HepG2 (cell line): ENCODE data around the gene ATP5F1A. TPM values are rescaled to one million over a fixed set of nuclear protein-coding genes. Genes with fewer than 3 reads are reported as not detected.

Source experiments
- ATAC-seq: fragments of 200-7000 bp; cut with Tn5 transposase; 3 replicates; pipeline ENCODE4 v1.9.1; 2020; ENCODE audit warnings: mild to moderate bottlenecking, moderate library complexity
- BruUV-seq: library from RNA; stranded (reverse); fragments of 400-500 nt; replicated peaks from 2 replicates; lab custom pipeline; 2021; lab: Mats Ljungman, UMichigan
- CTCF ChIA-PET: fragments of 300-600 bp; formaldehyde crosslinking; extraction: SDS; loops from one replicate; lab custom pipeline; 2021; ENCODE audit warnings: low total read pairs, inconsistent platforms, low intra/inter-chr PET ratio; lab: Yijun Ruan, JAX
- POLR2A ChIA-PET: fragments of 350-600 bp; sonication (Branson Sonifier 250); formaldehyde crosslinking; loops from one replicate; lab custom pipeline; 2020; ENCODE audit warnings: antibody characterized with exemption, inconsistent platforms; lab: Yijun Ruan, JAX
- DNase-seq: peaks from one replicate; pipeline ENCODE4 v3.0.0-alpha.2; 2015; ENCODE audit warnings: low spot score
- FAIRE-seq: peaks from 3 replicates; lab custom pipeline; 2011; peaks lifted over from hg19 to GRCh38; lab: Jason Lieb, UNC
- H2AFZ ChIP-seq: one replicate; pipeline ENCODE4 v1.6.1; 2011; ENCODE audit warnings: low read length, inconsistent platforms
- H3K27ac ChIP-seq: fragments of 300-600 bp; 3 replicates; pipeline ENCODE4 v1.8.0; 2011; ENCODE audit warnings: mixed run types, mild to moderate bottlenecking, mixed read lengths, low read length, inconsistent platforms; ENCODE audit not compliant: insufficient read depth; ENCODE audit errors: extremely low read length
- H3K27me3 ChIP-seq, 2 experiments: fragments of 200-600 bp in 1 of 2; 2 replicates in 1 of 2; 3 replicates in 1 of 2; pipeline versions ENCODE4 v1.6.0 to v1.8.0; 2011; ENCODE audit warnings: low read length in 2 of 2, mild to moderate bottlenecking in 2 of 2, moderate library complexity in 2 of 2, inconsistent platforms in 1 of 2; ENCODE audit not compliant: insufficient read depth in 2 of 2, control insufficient read depth in 1 of 2
- H3K36me3 ChIP-seq, 2 experiments: fragments of 200-600 bp in 1 of 2; replicated peaks in 1 of 2; 2 replicates in 1 of 2; 3 replicates in 1 of 2; pipeline versions ENCODE4 v1.5.1 to v1.8.0; 2011; ENCODE audit warnings: low read length in 2 of 2, inconsistent platforms in 1 of 2; ENCODE audit not compliant: insufficient read depth in 2 of 2, control insufficient read depth in 1 of 2
- H3K4me1 ChIP-seq: 2 replicates; pipeline ENCODE4 v1.5.1; 2012; ENCODE audit warnings: low read length, inconsistent platforms; ENCODE audit not compliant: insufficient read depth
- H3K4me2 ChIP-seq: 2 replicates; pipeline ENCODE4 v1.6.0; 2011; ENCODE audit warnings: low read depth, low read length, inconsistent platforms
- H3K4me3 ChIP-seq, 3 experiments: fragments of 200-600 bp in 1 of 3; sonication (generic), shearing (Covaris generic) in 1 of 3; replicated peaks in 1 of 3; 2 replicates each; pipeline ENCODE4 v1.5.1; 2011 to 2016; ENCODE audit warnings: low read length in 3 of 3, inconsistent platforms in 2 of 3, low read depth in 2 of 3, mild to moderate bottlenecking in 2 of 3, control low read depth in 1 of 3, mixed read lengths in 1 of 3; ENCODE audit not compliant: insufficient read depth in 1 of 3
- H3K79me2 ChIP-seq: one replicate; pipeline ENCODE4 v1.6.1; 2011; ENCODE audit warnings: low read length, inconsistent platforms; ENCODE audit not compliant: insufficient read depth
- H3K9ac ChIP-seq: 2 replicates; pipeline ENCODE4 v1.6.0; 2011; ENCODE audit warnings: mild to moderate bottlenecking, low read depth, low read length, inconsistent platforms; ENCODE audit not compliant: insufficient read depth
- H3K9me3 ChIP-seq: 2 replicates; pipeline ENCODE4 v1.5.1; 2012; ENCODE audit warnings: mild to moderate bottlenecking, low read length
- H4K20me1 ChIP-seq: 2 replicates; pipeline ENCODE4 v1.6.0; 2011; ENCODE audit warnings: inconsistent platforms, mild to moderate bottlenecking, low read length, moderate library complexity; ENCODE audit not compliant: insufficient read depth
- ATF4 ChIP-seq, 2 experiments: fragments of 450-650 bp in 1 of 2; sonication (generic) in 1 of 2; formaldehyde crosslinking; IDR thresholded peaks; 2 replicates each; pipeline versions ENCODE4 v1.5.0 to v1.8.0; 2020 to 2022; ENCODE audit warnings: mild to moderate bottlenecking in 1 of 2, missing genetic modification reagents in 1 of 2
- CENPX ChIP-seq: sonication (generic); formaldehyde crosslinking; IDR thresholded peaks from 2 replicates; pipeline ENCODE4 v1.9.0; 2021; ENCODE audit warnings: mild to moderate bottlenecking, missing genetic modification reagents, moderate library complexity
- CERS6 ChIP-seq: sonication (generic); formaldehyde crosslinking; IDR thresholded peaks from 2 replicates; pipeline ENCODE4 v1.5.0; 2020; ENCODE audit warnings: missing genetic modification reagents
- CHCHD3 ChIP-seq: sonication (generic); formaldehyde crosslinking; IDR thresholded peaks from 2 replicates; pipeline ENCODE4 v1.8.0; 2022; ENCODE audit warnings: mild to moderate bottlenecking, missing genetic modification reagents, moderate library complexity
- FOXP1 ChIP-seq, 2 experiments: fragments of 450-650 bp in 1 of 2; IDR thresholded peaks; 2 replicates each; pipeline ENCODE4 v1.6.1; 2017 to 2018; ENCODE audit warnings: antibody characterized with exemption in 1 of 2
- JDP2 ChIP-seq: sonication (generic); formaldehyde crosslinking; IDR thresholded peaks from 2 replicates; pipeline ENCODE4 v1.8.1; 2022; ENCODE audit warnings: missing genetic modification reagents, borderline replicate concordance
- MXD4 ChIP-seq: IDR thresholded peaks from 2 replicates; pipeline ENCODE4 v1.6.1; 2016; ENCODE audit warnings: mild to moderate bottlenecking, missing biosample characterization, missing genetic modification reagents
- PRPF4 ChIP-seq: fragments of 200-400 bp; formaldehyde crosslinking; IDR thresholded peaks from 2 replicates; pipeline ENCODE4 v1.6.1; 2016; ENCODE audit warnings: low read length, low read depth; ENCODE audit not compliant: poor library complexity, severe bottlenecking
- RAD51 ChIP-seq: fragments of 450-650 bp; IDR thresholded peaks from 2 replicates; pipeline ENCODE4 v1.6.1; 2016; ENCODE audit warnings: borderline replicate concordance
- SNAPC2 ChIP-seq: sonication (generic); formaldehyde crosslinking; IDR thresholded peaks from 2 replicates; pipeline ENCODE4 v1.8.1; 2022; ENCODE audit warnings: mild to moderate bottlenecking, missing genetic modification reagents
- TBP ChIP-seq: sonication (generic); formaldehyde crosslinking; IDR thresholded peaks from 2 replicates; pipeline ENCODE4 v1.5.0; 2020; ENCODE audit warnings: missing genetic modification reagents
- ZNF224 ChIP-seq: sonication (generic); formaldehyde crosslinking; IDR thresholded peaks from 2 replicates; pipeline ENCODE4 v1.5.0; 2020; ENCODE audit warnings: mild to moderate bottlenecking, missing genetic modification reagents
- ZNF253 ChIP-seq: sonication (generic); formaldehyde crosslinking; IDR thresholded peaks from 2 replicates; pipeline ENCODE4 v1.8.0; 2022; ENCODE audit warnings: mild to moderate bottlenecking, missing genetic modification reagents, borderline replicate concordance
- ZNF263 ChIP-seq: sonication (generic); formaldehyde crosslinking; IDR thresholded peaks from 2 replicates; pipeline ENCODE4 v1.4.0; 2020; ENCODE audit warnings: missing genetic modification reagents
- ZNF446 ChIP-seq: sonication (generic); formaldehyde crosslinking; IDR thresholded peaks from 2 replicates; pipeline ENCODE4 v1.5.0; 2020; ENCODE audit warnings: mild to moderate bottlenecking, missing genetic modification reagents
- ZNF552 ChIP-seq: sonication (generic); formaldehyde crosslinking; IDR thresholded peaks from 2 replicates; pipeline ENCODE4 v1.9.0; 2022; ENCODE audit warnings: missing genetic modification reagents, mild to moderate bottlenecking, borderline replicate concordance
- ZSCAN9 ChIP-seq: IDR thresholded peaks from 2 replicates; pipeline ENCODE4 v1.6.1; 2016; ENCODE audit warnings: borderline replicate concordance
- WGBS: methylation state at CpG from one replicate; pipeline ENCODE4 v1.1.6; 2017; ENCODE audit warnings: low lambda C conversion rate; 5-methylcytosine and 5-hydroxymethylcytosine counted together
- in situ Hi-C: cut with HindIII; loops from 2 replicates; pipeline ENCODE4 v1.10.0; 2017; ENCODE audit warnings: low pct_unique_long_range_greater_than_20kb; ENCODE audit not compliant: extremely low pct_ligation_motif_present
- intact Hi-C: fragments of 100-400 bp; cut with micrococcal nuclease; formaldehyde crosslinking; loops from one replicate; pipeline ENCODE4 v1.10.0; 2022; ENCODE audit not compliant: unreplicated experiment
- polyA plus RNA-seq, 8 experiments: library from polyadenylated mRNA; depleted of rRNA in 3 of 8; stranded (reverse) in 7 of 8; unstranded in 1 of 8; fragments of >200 nt; fragmentation: Illumina TruSeq in 4 of 8; extraction: Trizol in 4 of 8; gene quantifications; 2 replicates each; pipeline versions ENCODE4 v1.2.1 to v1.2.3, GENCODE V29; 2011 to 2016; ENCODE audit warnings: low read depth in 4 of 8, missing spikeins in 1 of 8, mixed read lengths in 1 of 8; ENCODE audit not compliant: insufficient read depth in 1 of 8
- total RNA-seq, 5 experiments: library from RNA; depleted of rRNA; stranded (reverse); fragments of >200 nt; fragmentation: Illumina TruSeq; extraction: Trizol; gene quantifications; 2 replicates each; pipeline ENCODE4 v1.2.3, GENCODE V29; 2016; ENCODE audit warnings: low read depth in 1 of 5
- TF ChIP-seq, protein P1 (sequence below): sonication (generic); formaldehyde crosslinking; IDR thresholded peaks from 2 replicates; pipeline ENCODE4 v1.4.0; 2020; ENCODE audit warnings: missing genetic modification reagents
- TF ChIP-seq, protein P2 (sequence below): sonication (generic); formaldehyde crosslinking; IDR thresholded peaks from 2 replicates; pipeline ENCODE4 v1.4.0; 2020; ENCODE audit warnings: missing genetic modification reagents, borderline replicate concordance

The ATP5F1A gene
- total and polyA plus RNA-seq, 2 of the 13 experiments (the other 11 are each of a cell fraction or from before 2014, with no cell fraction given), result 459 to 922 TPM

- intact Hi-C loops, result no loop called here
- no peak overlapping the region for H3K4me2 ChIP-seq
- no peak for DNase-seq
- CTCF ChIA-PET, result no interaction called here
- H3K27ac ChIP-seq, result no peak overlapping the region
- no peaks in the 10 kb centered on the region for H3K9me3 ChIP-seq
- WGBS, result 100% methylated on average over 1 of the region's 1 CpG
- no peak for TF ChIP-seq MXD4 (CRISPR knock-in tag)
- TF ChIP-seq ZNF253 (CRISPR knock-in tag), result no peak
- no peak for TF ChIP-seq CENPX
- TF ChIP-seq, protein P1, sequence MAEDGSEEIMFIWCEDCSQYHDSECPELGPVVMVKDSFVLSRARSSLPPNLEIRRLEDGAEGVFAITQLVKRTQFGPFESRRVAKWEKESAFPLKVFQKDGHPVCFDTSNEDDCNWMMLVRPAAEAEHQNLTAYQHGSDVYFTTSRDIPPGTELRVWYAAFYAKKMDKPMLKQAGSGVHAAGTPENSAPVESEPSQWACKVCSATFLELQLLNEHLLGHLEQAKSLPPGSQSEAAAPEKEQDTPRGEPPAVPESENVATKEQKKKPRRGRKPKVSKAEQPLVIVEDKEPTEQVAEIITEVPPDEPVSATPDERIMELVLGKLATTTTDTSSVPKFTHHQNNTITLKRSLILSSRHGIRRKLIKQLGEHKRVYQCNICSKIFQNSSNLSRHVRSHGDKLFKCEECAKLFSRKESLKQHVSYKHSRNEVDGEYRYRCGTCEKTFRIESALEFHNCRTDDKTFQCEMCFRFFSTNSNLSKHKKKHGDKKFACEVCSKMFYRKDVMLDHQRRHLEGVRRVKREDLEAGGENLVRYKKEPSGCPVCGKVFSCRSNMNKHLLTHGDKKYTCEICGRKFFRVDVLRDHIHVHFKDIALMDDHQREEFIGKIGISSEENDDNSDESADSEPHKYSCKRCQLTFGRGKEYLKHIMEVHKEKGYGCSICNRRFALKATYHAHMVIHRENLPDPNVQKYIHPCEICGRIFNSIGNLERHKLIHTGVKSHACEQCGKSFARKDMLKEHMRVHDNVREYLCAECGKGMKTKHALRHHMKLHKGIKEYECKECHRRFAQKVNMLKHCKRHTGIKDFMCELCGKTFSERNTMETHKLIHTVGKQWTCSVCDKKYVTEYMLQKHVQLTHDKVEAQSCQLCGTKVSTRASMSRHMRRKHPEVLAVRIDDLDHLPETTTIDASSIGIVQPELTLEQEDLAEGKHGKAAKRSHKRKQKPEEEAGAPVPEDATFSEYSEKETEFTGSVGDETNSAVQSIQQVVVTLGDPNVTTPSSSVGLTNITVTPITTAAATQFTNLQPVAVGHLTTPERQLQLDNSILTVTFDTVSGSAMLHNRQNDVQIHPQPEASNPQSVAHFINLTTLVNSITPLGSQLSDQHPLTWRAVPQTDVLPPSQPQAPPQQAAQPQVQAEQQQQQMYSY (CRISPR knock-in tag), result no peak
- TF ChIP-seq ZNF263 (CRISPR knock-in tag), result no peak
- no peak for TF ChIP-seq PRPF4
- no peak for TF ChIP-seq ZNF224 (CRISPR knock-in tag)
- TF ChIP-seq ZNF552 (CRISPR knock-in tag), result no peak
- TF ChIP-seq, protein P2, sequence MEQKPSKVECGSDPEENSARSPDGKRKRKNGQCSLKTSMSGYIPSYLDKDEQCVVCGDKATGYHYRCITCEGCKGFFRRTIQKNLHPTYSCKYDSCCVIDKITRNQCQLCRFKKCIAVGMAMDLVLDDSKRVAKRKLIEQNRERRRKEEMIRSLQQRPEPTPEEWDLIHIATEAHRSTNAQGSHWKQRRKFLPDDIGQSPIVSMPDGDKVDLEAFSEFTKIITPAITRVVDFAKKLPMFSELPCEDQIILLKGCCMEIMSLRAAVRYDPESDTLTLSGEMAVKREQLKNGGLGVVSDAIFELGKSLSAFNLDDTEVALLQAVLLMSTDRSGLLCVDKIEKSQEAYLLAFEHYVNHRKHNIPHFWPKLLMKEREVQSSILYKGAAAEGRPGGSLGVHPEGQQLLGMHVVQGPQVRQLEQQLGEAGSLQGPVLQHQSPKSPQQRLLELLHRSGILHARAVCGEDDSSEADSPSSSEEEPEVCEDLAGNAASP (CRISPR knock-in tag), result no peak
- no peak for TF ChIP-seq RAD51
- no peak for TF ChIP-seq CERS6 (CRISPR knock-in tag)
- TF ChIP-seq ATF4 (CRISPR knock-in tag; IDR thresholded peaks at IDR 0.05), result no peak
- TF ChIP-seq ZSCAN9 (CRISPR knock-in tag), result no peak
- no peak for TF ChIP-seq TBP
- no peak for TF ChIP-seq JDP2 (CRISPR knock-in tag)
- no peak for TF ChIP-seq SNAPC2 (CRISPR knock-in tag)
- no peak for TF ChIP-seq ZNF446
- no peak for TF ChIP-seq FOXP1 (IDR thresholded peaks at IDR 0.05)
- TF ChIP-seq FOXP1 (CRISPR knock-in tag; IDR thresholded peaks at IDR 0.05), result no peak
- TF ChIP-seq CHCHD3 (CRISPR knock-in tag), result no peak
- TF ChIP-seq, all 625 proteins: peak for 0
- POLR2A ChIA-PET, result no interaction called here
- no peak overlapping the region for H2AFZ ChIP-seq
- H3K4me1 ChIP-seq, result no peaks in the 10 kb centered on the region
- no peak overlapping the region for H3K9ac ChIP-seq
- no peaks in the 10 kb centered on the region for H3K27me3 ChIP-seq
- no peaks in the 10 kb centered on the region for H3K79me2 ChIP-seq
- ATAC-seq (no peak), FAIRE-seq (no peak)
- no peaks in the 10 kb centered on the region for H3K36me3 ChIP-seq
- no peaks in the 10 kb centered on the region for H4K20me1 ChIP-seq
- no TSS peak for BruUV-seq
- in situ Hi-C loops, result no loop called here
- H3K4me3 ChIP-seq, result no peak overlapping the region
Measured at GRCh38 chr18:46113751-46114150, 15.7 kb upstream of the ATP5F1A start.
